ENCODE results near the gene EVA1A.
"Not testable (repeated sequence)": the region's sequence is repeated elsewhere in the genome, so short reads cannot be mapped to it uniquely, and the experiment has no call there.

EVA1A gene

DNA sequence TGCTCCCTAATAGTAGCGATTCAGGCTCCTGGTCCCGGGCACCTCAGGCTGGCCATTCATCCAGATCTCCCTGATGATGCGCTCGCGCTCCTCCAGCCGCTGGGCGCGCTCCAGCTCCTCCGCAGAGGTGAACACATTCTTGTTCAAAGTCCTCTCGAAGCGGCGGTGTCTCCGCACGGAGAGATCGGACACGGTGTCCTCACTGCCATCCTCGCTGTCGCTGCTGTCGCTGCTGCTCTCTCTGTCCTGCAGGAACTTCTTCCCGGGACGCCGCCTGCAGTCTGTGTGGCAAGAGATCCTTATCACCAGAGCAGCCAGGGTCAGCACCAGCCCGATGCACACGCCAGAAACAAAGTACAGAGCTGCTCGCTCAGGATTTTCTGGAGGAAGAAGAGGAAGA lies 67.5 kb downstream of the EVA1A start:
- Histone ChIP-seq H3K36me3 (no peaks in the 10 kb centered on the region), H3K4me1 (no peaks in the 10 kb centered on the region), H3K4me3 (no peak overlapping the region), H4K20me1 (no peaks in the 10 kb centered on the region), H3K4me2 (no peak overlapping the region), H3K27ac (no peak overlapping the region), H3K27me3 (no peaks in the 10 kb centered on the region), H3K9me3 (no peaks in the 10 kb centered on the region), H3K9ac (no peak overlapping the region)
- no peak for TF ChIP-seq Cebpa-rat (IDR thresholded peaks at IDR 0.05)

DNA sequence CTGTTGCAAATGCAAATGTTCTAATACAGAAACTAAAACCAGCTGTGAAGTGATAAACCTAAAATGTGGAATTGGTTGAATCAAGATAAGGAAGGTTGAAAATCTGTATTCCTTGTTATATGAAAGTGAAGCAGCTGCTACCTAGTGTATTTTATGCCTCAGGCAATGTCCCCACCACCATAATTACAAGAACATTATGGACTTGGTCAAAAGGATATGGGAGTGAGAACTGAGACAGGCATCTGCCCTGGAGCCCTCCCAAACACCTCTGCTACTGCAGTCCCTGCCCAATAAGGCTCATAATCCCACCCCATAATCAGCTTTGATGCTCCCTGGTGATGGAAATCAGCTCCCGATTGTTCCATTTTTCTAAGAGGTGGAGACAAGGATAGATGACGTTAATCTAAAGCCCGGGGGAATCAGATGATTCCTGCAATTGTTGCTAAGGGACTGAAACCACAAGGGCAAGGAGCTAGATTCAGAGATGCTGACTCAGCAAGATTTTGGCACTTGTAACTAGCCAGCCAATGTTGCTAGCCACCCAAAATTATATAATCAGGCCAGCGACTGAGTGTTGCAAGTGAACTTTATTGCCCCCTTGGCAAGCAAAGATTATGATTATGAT lies 69.5 kb downstream of the EVA1A start:
- H3K27ac ChIP-seq = no peak overlapping the region
- no peak overlapping the region for H3K4me3 ChIP-seq
- H3K9ac ChIP-seq = no peak overlapping the region
- H3K4me2 ChIP-seq = no peak overlapping the region
- no peaks in the 10 kb centered on the region for H3K27me3 ChIP-seq
- H3K9me3 ChIP-seq = peaks cover 8% of the 10 kb centered on the region
- H4K20me1 ChIP-seq = no peaks in the 10 kb centered on the region
- H3K4me1 ChIP-seq = no peaks in the 10 kb centered on the region
- H3K36me3 ChIP-seq = no peaks in the 10 kb centered on the region
- no peak for TF ChIP-seq Cebpa-rat (IDR thresholded peaks at IDR 0.05)

DNA sequence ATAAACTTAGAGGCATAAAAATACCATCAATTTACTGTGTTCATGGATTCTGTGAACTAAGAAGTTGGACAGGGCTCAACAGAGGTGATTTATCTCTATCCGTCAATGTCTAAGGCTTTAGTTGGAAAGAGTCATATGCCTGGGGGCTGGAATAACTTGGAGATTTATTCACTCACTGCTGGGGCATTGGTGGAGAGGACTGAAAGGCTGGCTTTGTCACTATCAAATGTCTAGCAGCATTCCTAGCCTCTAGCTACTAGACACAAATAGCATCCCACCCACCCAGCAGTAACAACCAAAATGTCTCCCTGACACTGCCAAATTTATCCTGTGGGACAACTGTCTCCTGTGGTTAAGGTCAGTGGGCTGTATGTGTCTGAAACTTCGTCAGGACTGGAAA lies 71.0 kb downstream of the EVA1A start:
- Histone ChIP-seq H3K4me3 (no peak overlapping the region), H3K4me1 (no peaks in the 10 kb centered on the region; the same call in 1 of the 2 replicates), H3K9me3 (peaks cover 8% of the 10 kb centered on the region), H3K27me3 (no peaks in the 10 kb centered on the region), H3K36me3 (no peaks in the 10 kb centered on the region), H3K9ac (no peak overlapping the region), H3K27ac (no peak overlapping the region), H4K20me1 (no peaks in the 10 kb centered on the region), H3K4me2 (no peak overlapping the region)
- TF ChIP-seq Cebpa-rat (IDR thresholded peaks at IDR 0.05) = no peak

DNA sequence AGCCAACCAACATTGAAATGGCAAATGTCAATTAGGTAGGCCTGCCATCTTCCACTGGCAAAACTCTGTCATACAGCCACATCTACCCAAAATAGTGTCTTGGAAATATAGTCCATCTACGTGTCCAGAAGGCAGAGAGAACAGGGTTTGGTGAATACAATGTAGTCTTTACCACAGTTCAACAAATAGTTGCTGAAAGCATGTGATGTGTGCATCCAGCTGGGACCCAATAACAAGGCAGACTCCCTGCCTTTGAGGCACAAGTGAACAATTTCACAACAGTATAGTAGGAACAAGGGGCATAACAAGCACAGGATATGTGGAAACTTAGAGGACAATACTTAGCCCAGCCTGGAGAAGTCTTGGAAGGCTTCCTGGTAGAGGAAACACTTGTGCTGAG lies 72.6 kb downstream of the EVA1A start:
- no peak overlapping the region for H3K4me3 ChIP-seq
- H4K20me1 ChIP-seq = no peaks in the 10 kb centered on the region
- no peak overlapping the region for H3K9ac ChIP-seq
- peaks cover 8% of the 10 kb centered on the region for H3K9me3 ChIP-seq
- no peak overlapping the region for H3K27ac ChIP-seq
- H3K27me3 ChIP-seq = no peaks in the 10 kb centered on the region
- no peaks in the 10 kb centered on the region for H3K36me3 ChIP-seq
- peaks cover 11% of the 10 kb centered on the region; the same call in 1 of the 2 replicates for H3K4me1 ChIP-seq
- no peak for TF ChIP-seq Cebpa-rat (IDR thresholded peaks at IDR 0.05)
- no peak overlapping the region for H3K4me2 ChIP-seq

DNA sequence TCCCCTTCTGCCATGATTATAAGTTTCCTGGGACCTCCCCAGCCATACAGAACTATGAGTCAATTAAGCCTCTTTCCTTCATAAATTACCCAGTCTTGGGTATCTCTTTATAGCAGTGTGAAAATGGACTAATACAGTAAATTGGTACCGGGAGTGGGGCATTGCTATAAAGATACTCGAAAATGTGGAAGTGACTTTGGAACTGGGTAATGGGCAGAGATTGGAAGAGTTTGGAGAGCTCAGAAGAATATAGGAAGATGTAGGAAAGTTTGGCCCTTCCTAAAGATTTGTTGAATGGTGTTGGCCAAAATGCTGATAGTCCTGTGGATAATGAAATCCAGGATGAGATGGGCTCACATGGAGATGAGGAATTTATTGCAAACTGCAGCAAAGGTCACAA lies 74.0 kb downstream of the EVA1A start:
- not testable (repeated sequence) for H3K27me3 ChIP-seq, H3K36me3 ChIP-seq, H3K4me3 ChIP-seq, H3K4me2 ChIP-seq, H4K20me1 ChIP-seq, H3K9me3 ChIP-seq, H3K27ac ChIP-seq, H3K9ac ChIP-seq
- H3K4me1 ChIP-seq = peaks cover 25% of the 10 kb centered on the region

DNA sequence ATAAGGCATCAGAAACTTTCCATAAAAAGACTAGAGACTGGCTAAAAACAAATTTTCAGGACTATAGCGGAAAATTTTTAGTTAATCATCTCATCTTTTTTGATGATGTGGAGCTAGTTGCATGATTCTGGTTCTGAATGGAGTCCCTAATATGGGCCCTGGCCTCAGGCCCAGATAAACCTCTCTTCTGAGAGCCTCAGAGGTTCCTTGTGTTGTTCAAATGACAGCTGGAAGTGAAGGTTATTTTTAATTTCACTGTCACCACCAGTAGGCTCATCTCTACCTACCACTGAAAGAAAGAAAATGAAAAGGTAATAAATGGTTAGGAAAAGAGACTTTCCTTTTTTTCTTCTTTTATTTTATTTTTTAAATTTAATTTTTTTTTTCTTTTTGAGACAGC lies 75.9 kb downstream of the EVA1A start:
- no peaks in the 10 kb centered on the region for H3K36me3 ChIP-seq
- H3K9ac ChIP-seq = no peak overlapping the region
- H3K4me3 ChIP-seq = no peak overlapping the region
- H4K20me1 ChIP-seq = no peaks in the 10 kb centered on the region
- no peak for TF ChIP-seq Cebpa-rat (IDR thresholded peaks at IDR 0.05)
- H3K27ac ChIP-seq = no peak overlapping the region
- no peak overlapping the region for H3K4me2 ChIP-seq
- peaks cover 8% of the 10 kb centered on the region for H3K9me3 ChIP-seq
- peaks cover 40% of the 10 kb centered on the region for H3K4me1 ChIP-seq
- no peaks in the 10 kb centered on the region for H3K27me3 ChIP-seq

DNA sequence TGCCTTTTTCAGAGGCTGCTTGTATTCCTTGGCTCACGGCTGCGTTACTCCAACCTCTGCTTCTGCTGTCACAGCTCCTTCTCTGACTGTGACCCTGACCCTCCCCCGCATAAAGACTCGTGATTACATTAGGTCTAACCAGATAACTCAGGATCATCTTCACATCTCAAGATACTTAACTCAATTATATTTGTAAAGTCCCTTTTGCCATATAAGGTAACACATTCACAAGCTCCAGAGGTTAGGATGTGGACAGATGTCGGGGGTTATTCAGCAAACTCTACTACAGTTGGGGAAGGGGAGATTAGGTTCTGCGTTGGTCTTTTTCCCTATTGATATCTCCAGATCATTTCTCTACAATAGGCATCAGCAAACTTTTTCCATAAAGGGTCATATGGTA lies 76.9 kb downstream of the EVA1A start:
- no peak overlapping the region for H3K27ac ChIP-seq
- no peaks in the 10 kb centered on the region for H4K20me1 ChIP-seq
- TF ChIP-seq Cebpa-rat (IDR thresholded peaks at IDR 0.05) = no peak
- H3K36me3 ChIP-seq = no peaks in the 10 kb centered on the region
- H3K9me3 ChIP-seq = peaks cover 8% of the 10 kb centered on the region
- no peaks in the 10 kb centered on the region for H3K27me3 ChIP-seq
- peaks cover 47% of the 10 kb centered on the region for H3K4me1 ChIP-seq
- H3K4me3 ChIP-seq = no peak overlapping the region
- H3K4me2 ChIP-seq = no peak overlapping the region
- no peak overlapping the region for H3K9ac ChIP-seq

DNA sequence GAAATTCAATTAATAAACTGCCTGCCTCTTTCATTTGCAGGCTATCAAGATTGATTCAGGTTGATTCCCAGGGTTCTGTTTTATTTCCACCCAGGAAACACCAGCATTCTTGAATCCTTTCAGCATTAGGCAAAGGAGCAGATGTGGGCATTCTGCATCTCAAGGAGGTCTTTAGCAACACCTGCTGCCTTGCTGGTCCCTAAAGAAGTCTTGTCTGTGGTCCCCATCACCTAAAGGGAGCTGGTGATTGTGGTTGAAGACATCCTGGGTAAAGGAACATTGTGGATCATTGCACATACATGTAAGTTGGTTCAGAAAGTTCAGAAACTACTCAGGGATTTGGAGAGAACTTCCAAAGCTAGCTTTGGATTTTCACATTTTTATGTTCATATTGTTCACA lies 78.3 kb downstream of the EVA1A start:
- H3K36me3 ChIP-seq = no peaks in the 10 kb centered on the region
- peaks cover 23% of the 10 kb centered on the region for H3K9me3 ChIP-seq
- peaks cover 58% of the 10 kb centered on the region for H3K4me1 ChIP-seq
- peak overlapping the region; percentile 56 for H3K4me2 ChIP-seq
- H3K27ac ChIP-seq = no peak overlapping the region
- no peak overlapping the region for H3K9ac ChIP-seq
- no peak for TF ChIP-seq Cebpa-rat (IDR thresholded peaks at IDR 0.05)
- no peaks in the 10 kb centered on the region for H4K20me1 ChIP-seq
- H3K27me3 ChIP-seq = no peaks in the 10 kb centered on the region
- no peak overlapping the region for H3K4me3 ChIP-seq

DNA sequence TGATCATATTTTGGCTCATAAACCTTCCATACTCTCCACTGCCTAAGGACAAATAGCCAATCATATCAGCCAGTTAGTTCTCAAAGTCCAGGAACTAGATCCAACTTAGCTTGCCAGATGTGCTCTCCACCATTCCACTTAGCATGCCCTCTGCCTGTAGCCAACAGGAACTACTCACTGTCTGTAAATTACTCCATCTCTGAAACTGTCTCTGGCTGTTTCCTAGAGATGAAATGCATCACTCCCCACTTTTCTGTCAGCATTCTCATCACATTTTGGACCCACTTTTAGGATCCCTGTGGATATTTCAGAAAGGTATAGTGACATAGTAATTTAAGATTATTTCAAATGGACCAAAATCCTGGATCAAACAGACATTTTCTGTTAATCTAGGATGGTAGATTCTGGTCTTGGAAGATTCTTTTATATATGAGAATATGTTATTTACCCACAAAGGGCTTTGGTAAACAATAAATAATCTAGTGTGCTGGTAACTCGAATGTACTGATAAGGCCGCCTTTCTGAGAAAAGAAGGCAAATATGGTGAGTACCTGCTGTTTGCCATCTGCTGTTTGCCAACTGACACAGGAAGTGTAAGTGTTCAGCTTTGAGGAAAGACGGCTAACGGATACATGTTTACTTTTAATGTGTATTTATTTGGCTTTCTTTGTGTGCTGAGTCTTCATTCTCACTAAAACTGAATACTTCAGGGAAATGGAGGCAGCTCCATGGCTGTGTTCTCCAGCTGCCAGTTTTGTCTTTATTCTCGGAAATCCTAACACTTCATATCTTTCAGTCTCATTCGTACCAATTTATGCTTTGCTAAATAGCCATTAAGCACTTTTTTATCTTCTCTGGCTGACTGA lies 79.5 kb downstream of the EVA1A start:
- peak overlapping the region; percentile 56 for H3K4me2 ChIP-seq
- H3K9ac ChIP-seq = 0 out of 2 replicates have a peak overlapping the region, but pooled peaks have one; percentile 27
- H3K4me1 ChIP-seq = peaks cover 70% of the 10 kb centered on the region
- peak overlapping the region; percentile 74 for H3K27ac ChIP-seq
- H4K20me1 ChIP-seq = no peaks in the 10 kb centered on the region
- TF ChIP-seq Cebpa-rat (IDR thresholded peaks at IDR 0.05) = no peak
- H3K9me3 ChIP-seq = peaks cover 16% of the 10 kb centered on the region
- no peak overlapping the region for H3K4me3 ChIP-seq
- H3K36me3 ChIP-seq = no peaks in the 10 kb centered on the region
- H3K27me3 ChIP-seq = no peaks in the 10 kb centered on the region

DNA sequence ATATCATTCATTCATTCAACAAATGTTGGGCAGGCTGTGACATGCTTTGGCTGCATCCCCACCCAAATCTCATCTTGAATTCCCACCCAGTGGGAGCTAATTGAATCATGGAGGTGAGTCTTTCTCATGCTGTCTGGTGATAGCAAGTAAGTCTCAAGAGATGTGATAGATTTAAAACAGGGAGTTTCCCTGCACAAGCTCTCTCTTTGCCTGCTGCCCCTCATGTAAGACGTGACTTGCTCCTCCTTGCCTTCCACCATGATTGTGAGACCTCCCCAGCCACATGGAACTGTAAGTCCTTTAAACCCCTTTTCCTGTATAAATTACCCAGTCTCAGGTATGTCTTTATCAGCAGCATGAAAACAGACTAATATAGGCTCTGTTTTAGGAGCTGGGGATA lies 83.0 kb downstream of the EVA1A start:
- Histone ChIP-seq H3K4me1 (peaks cover 77% of the 10 kb centered on the region), H3K4me2 (peak overlapping the region; percentile 67)
- H3K36me3 ChIP-seq = not testable (repeated sequence)

More for the DNA sequence above, 83.0 kb downstream of the EVA1A start:
- H3K9ac ChIP-seq, H3K4me3 ChIP-seq, H3K27me3 ChIP-seq, H4K20me1 ChIP-seq: not testable (repeated sequence)
- Histone ChIP-seq H3K27ac (peak overlapping the region; percentile 78), H3K9me3 (peaks cover 16% of the 10 kb centered on the region)

Data from BLaER1 (cell line).